Caco-2 (cell line): ENCODE results near the gene AIDA. TPM values are rescaled to one million over a fixed set of nuclear protein-coding genes. Genes with fewer than 3 reads are reported as not detected.
"Not testable (repeated sequence)": the region's sequence is repeated elsewhere in the genome, so short reads cannot be mapped to it uniquely, and the experiment has no call there.

Source experiments
- BruUV-seq: library from RNA; stranded (reverse); fragments of 400-500 nt; replicated peaks from 2 replicates; lab custom pipeline; 2021; lab: Mats Ljungman, UMichigan
- CTCF ChIA-PET: fragments of 300-600 bp; sonication (Branson Sonifier 250); formaldehyde crosslinking; loops from one replicate; lab custom pipeline; 2022; ENCODE audit warnings: antibody characterized with exemption; lab: Charles Lee
- POLR2A ChIA-PET: fragments of 300-600 bp; sonication (Branson Sonifier 250); formaldehyde crosslinking; loops from one replicate; lab custom pipeline; 2022; ENCODE audit warnings: antibody characterized with exemption; lab: Charles Lee
- DNase-seq, 2 experiments: peaks; one replicate each; pipeline versions ENCODE4 v3.0.0 to v3.0.0-alpha.2; 2020 to 2022
- H3K27me3 ChIP-seq: replicated peaks from 2 replicates; pipeline ENCODE4 v1.6.0; 2011; ENCODE audit warnings: low read length; ENCODE audit not compliant: control insufficient read depth, insufficient read depth
- H3K36me3 ChIP-seq: 2 replicates; pipeline ENCODE4 v1.5.1; 2011; ENCODE audit warnings: low read length; ENCODE audit not compliant: control insufficient read depth, insufficient read depth
- H3K4me1 ChIP-seq: fragments of 250-450 bp; sonication (Bioruptor Pico); 2 replicates; pipeline ENCODE4 v1.5.1; 2020; ENCODE audit warnings: mild to moderate bottlenecking
- H3K4me3 ChIP-seq: 2 replicates; pipeline ENCODE4 v1.5.1; 2011; ENCODE audit warnings: low read depth, mild to moderate bottlenecking, control low read depth, low read length
- H3K9me3 ChIP-seq: fragments of 250-450 bp; sonication (Bioruptor Pico); 2 replicates; pipeline ENCODE4 v1.5.1; 2020; ENCODE audit warnings: mild to moderate bottlenecking, moderate library complexity
- H3K27ac Mint-ChIP-seq: one replicate; pipeline ENCODE4 v1.8.0; 2022; ENCODE audit warnings: mixed read lengths; ENCODE audit not compliant: unreplicated experiment
- H3K27me3 Mint-ChIP-seq: one replicate; pipeline ENCODE4 v1.8.0; 2022; ENCODE audit warnings: mixed read lengths; ENCODE audit not compliant: insufficient read depth, unreplicated experiment
- H3K36me3 Mint-ChIP-seq: one replicate; pipeline ENCODE4 v1.8.0; 2022; ENCODE audit warnings: mild to moderate bottlenecking, mixed read lengths; ENCODE audit not compliant: insufficient read depth, unreplicated experiment
- H3K4me1 Mint-ChIP-seq: one replicate; pipeline ENCODE4 v1.8.0; 2022; ENCODE audit warnings: low read depth, mixed read lengths; ENCODE audit not compliant: unreplicated experiment
- H3K4me3 Mint-ChIP-seq: one replicate; pipeline ENCODE4 v1.8.0; 2022; ENCODE audit warnings: mild to moderate bottlenecking, moderate library complexity, mixed read lengths; ENCODE audit not compliant: unreplicated experiment
- H3K9me3 Mint-ChIP-seq: one replicate; pipeline ENCODE4 v1.8.0; 2022; ENCODE audit warnings: mixed read lengths; ENCODE audit not compliant: unreplicated experiment
- intact Hi-C: fragments of 100-400 bp; cut with micrococcal nuclease; formaldehyde crosslinking; loops from one replicate; pipeline ENCODE4 v1.10.0; 2022; ENCODE audit not compliant: unreplicated experiment
- total RNA-seq: library from RNA; stranded (reverse); gene quantifications from 2 replicates; pipeline ENCODE4 v1.2.3, GENCODE V29; 2022
- TF ChIP-seq, protein P1 (sequence below), 2 experiments: fragments of 200-600 bp in 1 of 2; IDR thresholded peaks; 1 replicate in 1 of 2; 2 replicates in 1 of 2; pipeline versions ENCODE4 v1.5.1 to v1.8.0; 2011 to 2022; ENCODE audit warnings: antibody characterized with exemption in 1 of 2, control low read depth in 1 of 2, inconsistent platforms in 1 of 2, low read depth in 1 of 2, low read length in 1 of 2, mild to moderate bottlenecking in 1 of 2, moderate library complexity in 1 of 2; ENCODE audit not compliant: insufficient read depth in 1 of 2, severe bottlenecking in 1 of 2, unreplicated experiment in 1 of 2

AIDA gene
- total RNA-seq, 1 experiment from 2014 or later = 55.1 TPM

DNA sequence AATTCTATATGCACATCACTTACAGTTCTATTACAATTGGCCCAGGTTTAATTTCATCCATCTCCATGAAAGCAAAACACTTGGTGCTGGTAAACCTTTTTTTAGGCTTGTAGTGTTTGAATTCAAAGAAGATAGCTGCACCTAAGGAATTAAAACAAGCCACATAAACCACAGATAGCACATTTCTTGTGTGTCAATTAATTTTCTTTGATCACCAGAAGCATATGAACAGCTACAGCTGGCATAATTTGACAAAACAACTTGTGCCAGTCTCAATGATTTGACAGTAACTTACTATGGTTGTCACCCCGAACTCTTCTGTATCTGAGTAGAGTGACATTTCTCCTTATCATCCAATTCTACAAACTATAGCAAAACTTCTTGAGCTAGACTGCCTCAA is 42.2 kb downstream of the AIDA start:
- Mint-ChIP-seq H3K4me1 (no peaks in the 10 kb centered on the region), H3K36me3 (peaks cover 52% of the 10 kb centered on the region), H3K27ac (no peak overlapping the region), H3K9me3 (no peaks in the 10 kb centered on the region), H3K4me3 (no peak overlapping the region), H3K27me3 (no peaks in the 10 kb centered on the region)
- Histone ChIP-seq H3K36me3 (no peaks in the 10 kb centered on the region; the same call in 1 of the 2 replicates), H3K27me3 (no peaks in the 10 kb centered on the region), H3K4me1 (no peaks in the 10 kb centered on the region), H3K9me3 (no peaks in the 10 kb centered on the region), H3K4me3 (no peak overlapping the region)
- POLR2A ChIA-PET = no interaction called here
- intact Hi-C loops = no loop called here
- no peak for DNase-seq
- BruUV-seq = no TSS peak
- CTCF ChIA-PET = no interaction called here
- TF ChIP-seq, protein P1, sequence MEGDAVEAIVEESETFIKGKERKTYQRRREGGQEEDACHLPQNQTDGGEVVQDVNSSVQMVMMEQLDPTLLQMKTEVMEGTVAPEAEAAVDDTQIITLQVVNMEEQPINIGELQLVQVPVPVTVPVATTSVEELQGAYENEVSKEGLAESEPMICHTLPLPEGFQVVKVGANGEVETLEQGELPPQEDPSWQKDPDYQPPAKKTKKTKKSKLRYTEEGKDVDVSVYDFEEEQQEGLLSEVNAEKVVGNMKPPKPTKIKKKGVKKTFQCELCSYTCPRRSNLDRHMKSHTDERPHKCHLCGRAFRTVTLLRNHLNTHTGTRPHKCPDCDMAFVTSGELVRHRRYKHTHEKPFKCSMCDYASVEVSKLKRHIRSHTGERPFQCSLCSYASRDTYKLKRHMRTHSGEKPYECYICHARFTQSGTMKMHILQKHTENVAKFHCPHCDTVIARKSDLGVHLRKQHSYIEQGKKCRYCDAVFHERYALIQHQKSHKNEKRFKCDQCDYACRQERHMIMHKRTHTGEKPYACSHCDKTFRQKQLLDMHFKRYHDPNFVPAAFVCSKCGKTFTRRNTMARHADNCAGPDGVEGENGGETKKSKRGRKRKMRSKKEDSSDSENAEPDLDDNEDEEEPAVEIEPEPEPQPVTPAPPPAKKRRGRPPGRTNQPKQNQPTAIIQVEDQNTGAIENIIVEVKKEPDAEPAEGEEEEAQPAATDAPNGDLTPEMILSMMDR (IDR thresholded peaks at IDR 0.05; ENCODE audit: insufficient read depth in 1 of 2, low read depth in 1 of 2, low read length in 1 of 2, severe bottlenecking in 1 of 2, unreplicated experiment in 1 of 2) = no peak

DNA sequence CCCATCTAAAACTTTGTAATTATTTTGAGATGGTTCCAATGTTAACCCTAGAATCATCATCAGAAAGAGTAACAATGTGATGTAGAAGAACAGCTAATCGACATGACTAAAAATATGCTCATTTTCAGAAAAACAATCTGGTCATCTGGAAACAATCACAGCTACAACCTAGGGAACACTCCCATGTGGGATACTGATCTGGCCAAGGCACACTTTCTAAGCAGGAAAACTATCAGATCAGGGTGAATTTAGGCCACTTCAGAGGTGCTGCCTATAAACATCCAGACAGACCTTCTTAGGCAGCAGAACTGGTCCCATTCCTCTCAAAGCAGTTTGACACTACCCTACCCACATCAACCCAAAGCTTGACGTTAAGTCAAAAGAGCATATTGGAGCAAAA is 43.2 kb downstream of the AIDA start:
- H3K27me3 Mint-ChIP-seq, H3K36me3 ChIP-seq, DNase-seq, H3K4me1 ChIP-seq, BruUV-seq, CTCF ChIA-PET, H3K9me3 ChIP-seq, H3K4me3 Mint-ChIP-seq, H3K9me3 Mint-ChIP-seq, H3K4me1 Mint-ChIP-seq, H3K4me3 ChIP-seq, H3K27me3 ChIP-seq, intact Hi-C loops, POLR2A ChIA-PET, H3K27ac Mint-ChIP-seq: not testable (repeated sequence)
- H3K36me3 Mint-ChIP-seq = peaks cover 59% of the 10 kb centered on the region

DNA sequence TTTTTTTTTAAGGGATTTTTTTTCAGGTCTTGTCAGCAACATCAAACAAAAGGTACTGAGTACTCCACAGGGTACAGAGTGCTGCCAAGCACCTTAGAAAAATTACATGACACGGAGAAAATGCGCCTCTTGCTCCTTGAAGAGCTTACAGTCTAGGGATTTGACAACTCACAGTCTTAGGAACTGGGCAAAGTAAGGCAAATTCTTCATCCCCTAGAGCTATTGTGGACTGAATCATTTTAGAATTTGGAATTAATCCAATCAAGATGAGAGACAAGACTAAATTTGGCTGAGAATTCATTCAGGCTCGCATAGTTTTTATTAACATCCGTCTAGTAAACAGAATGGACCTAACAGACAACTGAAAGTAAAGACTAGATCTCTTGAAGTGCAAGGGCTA is 44.1 kb downstream of the AIDA start:
- H3K27me3 ChIP-seq, BruUV-seq, H3K36me3 ChIP-seq, H3K9me3 ChIP-seq, H3K9me3 Mint-ChIP-seq, POLR2A ChIA-PET, DNase-seq, H3K4me3 ChIP-seq, H3K27me3 Mint-ChIP-seq, H3K4me3 Mint-ChIP-seq, H3K4me1 ChIP-seq, CTCF ChIA-PET, intact Hi-C loops, H3K27ac Mint-ChIP-seq, H3K4me1 Mint-ChIP-seq: not testable (repeated sequence)
- peaks cover 51% of the 10 kb centered on the region for H3K36me3 Mint-ChIP-seq

DNA sequence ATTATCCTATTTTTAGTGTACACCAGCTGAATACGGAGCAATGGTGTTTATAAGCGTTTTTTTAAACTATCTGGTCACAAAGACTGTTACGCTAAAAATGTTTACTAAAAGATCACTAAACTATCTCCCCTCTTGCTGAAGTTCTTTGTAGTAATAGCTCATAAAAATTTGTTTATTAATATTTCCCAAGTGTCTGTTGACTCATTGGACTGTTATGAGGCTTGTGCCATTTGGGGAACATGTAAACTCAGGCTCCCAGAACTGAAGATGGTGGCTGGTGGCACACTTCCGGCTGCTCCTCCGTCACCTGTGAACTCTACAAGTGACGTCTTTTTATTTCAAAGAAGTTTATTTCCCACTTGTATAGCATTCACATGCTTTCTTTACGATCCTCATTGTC is 46.3 kb downstream of the AIDA start:
- Histone ChIP-seq H3K4me1 (no peaks in the 10 kb centered on the region), H3K27me3 (no peaks in the 10 kb centered on the region), H3K9me3 (no peaks in the 10 kb centered on the region), H3K36me3 (no peaks in the 10 kb centered on the region), H3K4me3 (no peak overlapping the region)
- Mint-ChIP-seq H3K9me3 (no peaks in the 10 kb centered on the region), H3K4me1 (no peaks in the 10 kb centered on the region), H3K36me3 (peaks cover 43% of the 10 kb centered on the region), H3K27ac (no peak overlapping the region), H3K4me3 (no peak overlapping the region), H3K27me3 (no peaks in the 10 kb centered on the region)
- TF ChIP-seq, protein P1 (IDR thresholded peaks at IDR 0.05; ENCODE audit: insufficient read depth in 1 of 2, low read depth in 1 of 2, low read length in 1 of 2, severe bottlenecking in 1 of 2, unreplicated experiment in 1 of 2) = no peak
- intact Hi-C loops = no loop called here
- POLR2A ChIA-PET = no interaction called here
- CTCF ChIA-PET = no interaction called here
- BruUV-seq = no TSS peak
- no peak for DNase-seq
